HG02884 (cell line): Measurements from ENCODE around the gene SMIM36.
"Not testable (repeated sequence)": the region's sequence is repeated elsewhere in the genome, so short reads cannot be mapped to it uniquely, and the experiment has no call there.

ENCODE experiments used
- ATAC-seq: cut with Tn5 transposase; IDR thresholded peaks from one replicate; pipeline ENCODE4 v1.9.1; 2021; ENCODE audit warnings: mild to moderate bottlenecking, moderate library complexity; ENCODE audit not compliant: unreplicated experiment

SMIM36 gene

DNA sequence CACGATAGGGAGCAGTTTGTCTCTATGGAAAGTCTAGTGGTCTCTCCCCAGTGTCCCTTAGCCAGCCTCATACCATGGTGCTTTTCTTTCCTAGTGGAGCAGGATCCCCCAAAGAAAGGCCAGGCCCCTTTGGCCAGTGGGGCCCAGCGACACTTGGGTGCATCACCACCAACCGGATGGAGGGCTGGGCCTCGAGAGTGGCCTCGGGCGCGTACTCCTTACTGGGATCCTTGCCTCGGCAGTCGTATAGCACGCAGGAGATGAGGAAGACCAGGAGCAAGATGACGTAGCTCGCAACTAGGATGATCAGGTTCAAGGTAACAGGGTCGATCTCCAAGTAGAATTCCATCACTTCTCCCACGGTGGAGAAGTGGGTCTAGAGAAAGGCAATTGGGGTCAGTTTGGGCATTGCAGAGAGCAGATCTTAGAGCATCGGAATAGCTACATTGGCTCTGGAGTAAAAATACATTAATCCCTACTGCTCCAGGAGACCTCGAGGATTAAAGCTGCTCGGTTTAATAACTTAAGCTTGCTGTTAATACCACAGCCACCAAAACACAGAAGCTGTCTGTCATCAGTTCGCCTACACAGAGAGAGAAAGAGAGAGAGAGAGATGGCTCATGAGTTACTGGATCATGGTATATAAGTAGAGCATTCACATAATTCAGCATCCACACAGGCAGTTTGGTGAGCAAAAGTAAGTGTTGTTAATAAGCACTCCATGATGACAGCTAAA is at the start of gene SMIM36:
Gene SMIM36, minus strand, starts transcription at position 467 of the 736 bp plus-strand sequence.
- ATAC-seq, result no peak

DNA sequence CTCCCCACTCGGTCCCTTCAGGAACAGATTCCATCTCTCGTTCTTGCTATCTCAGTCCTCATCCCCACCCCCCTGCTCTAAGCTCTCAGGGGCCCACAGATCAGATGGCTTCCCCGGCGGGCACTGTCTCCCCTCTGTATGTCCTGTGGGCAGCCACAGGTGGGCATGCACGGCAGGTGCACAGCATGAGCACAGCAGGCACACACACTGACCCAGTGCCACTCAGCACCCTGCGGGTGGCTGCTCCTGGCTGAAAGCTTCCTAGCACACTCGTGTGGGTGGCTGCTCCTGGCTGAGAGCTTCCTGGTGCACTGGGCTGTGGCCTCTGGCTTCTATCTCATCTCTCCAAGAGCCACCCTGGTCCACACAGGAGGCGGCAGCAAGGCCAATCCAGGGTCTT is 44.5 kb upstream of the SMIM36 start:
- ATAC-seq, result no peak

DNA sequence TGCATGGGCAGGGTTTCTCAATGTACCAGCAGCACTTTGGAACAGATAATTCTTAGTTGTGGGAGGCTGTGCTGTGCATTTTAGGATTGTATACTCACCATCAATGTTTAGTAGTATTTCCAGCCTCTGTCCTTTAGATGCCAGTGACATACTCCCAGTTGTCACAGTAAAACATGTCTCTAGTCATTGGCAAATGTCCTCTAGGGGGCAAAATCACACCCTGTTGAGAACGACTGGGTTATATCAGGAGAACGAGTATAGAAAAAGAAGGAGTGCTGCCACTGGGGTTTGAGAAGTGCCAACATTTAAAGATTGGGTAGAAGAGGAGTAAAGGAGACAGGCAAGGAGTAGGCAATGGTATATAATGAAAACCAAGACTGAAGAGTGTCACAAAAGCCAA is 37.9 kb upstream of the SMIM36 start:
- no peak for ATAC-seq

DNA sequence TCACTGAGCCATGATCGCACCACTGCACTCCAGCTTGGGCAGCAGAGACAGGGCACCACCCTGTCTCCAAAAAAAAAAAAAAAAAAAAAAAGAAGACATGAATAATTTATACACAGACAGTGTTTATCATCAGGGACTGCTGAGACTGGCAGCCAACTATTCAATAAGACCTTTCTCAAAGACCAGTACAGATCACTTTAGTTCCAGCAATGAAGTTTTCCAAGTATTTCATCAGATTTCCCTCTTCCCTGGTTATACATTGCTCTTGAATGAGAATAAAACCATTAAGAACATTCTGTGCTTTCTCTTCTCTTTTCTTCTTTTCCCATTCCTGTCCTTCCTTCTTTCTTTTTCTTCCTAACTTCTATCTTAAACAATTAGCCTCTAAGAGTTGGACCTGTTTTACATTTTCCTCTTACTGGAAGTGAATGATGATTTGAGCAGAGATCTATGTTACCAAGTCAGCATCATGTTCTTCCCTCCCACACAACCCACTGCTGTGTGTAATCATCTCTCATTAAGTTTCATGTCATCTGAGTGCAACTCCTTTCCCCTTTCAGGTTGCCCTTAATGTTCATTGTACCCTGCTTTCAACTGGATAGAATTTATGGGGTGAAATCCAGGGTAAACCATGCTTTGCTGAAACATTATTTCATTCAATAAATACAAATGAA is 35.9 kb upstream of the SMIM36 start:
- ATAC-seq, result no peak

DNA sequence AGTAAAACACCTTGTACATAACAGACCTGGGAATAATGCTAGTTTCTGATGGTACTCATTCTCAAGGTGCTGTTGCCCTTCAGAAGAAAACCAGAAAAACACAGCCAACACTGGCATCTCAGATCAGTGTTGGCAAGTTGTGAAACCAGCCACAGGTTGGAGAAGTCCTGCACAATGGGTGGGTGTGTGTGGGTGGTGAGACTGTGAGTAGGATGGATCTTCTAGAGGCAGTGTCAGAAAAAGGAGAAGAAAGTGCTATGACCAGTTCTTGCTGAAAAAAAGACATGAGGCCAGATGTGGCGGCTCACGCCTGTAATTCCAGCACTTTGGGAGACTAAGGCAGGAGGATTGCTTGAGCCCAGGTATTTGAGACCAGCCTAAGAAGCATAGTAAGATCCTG is 35.2 kb upstream of the SMIM36 start:
- ATAC-seq, result no peak

DNA sequence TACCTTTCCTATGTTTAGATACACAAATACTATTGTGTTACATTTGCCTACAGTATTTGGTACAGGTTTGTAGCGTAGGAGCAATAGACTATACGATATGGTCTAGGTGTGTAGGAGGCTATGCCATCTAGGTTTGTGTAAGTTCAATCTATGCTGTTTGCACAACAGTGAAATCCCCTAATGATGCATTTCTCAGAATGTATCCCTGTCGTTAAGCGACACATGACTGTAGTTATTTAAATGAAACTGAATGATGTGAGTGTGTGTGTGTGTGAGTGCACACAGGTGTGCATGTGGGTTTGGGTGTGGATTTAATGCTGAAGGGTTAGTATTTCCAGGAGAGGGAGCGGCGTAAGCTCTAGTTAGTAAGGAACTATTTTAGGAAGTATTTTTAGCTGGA is 34.6 kb upstream of the SMIM36 start:
- ATAC-seq, result peak; percentile 43

DNA sequence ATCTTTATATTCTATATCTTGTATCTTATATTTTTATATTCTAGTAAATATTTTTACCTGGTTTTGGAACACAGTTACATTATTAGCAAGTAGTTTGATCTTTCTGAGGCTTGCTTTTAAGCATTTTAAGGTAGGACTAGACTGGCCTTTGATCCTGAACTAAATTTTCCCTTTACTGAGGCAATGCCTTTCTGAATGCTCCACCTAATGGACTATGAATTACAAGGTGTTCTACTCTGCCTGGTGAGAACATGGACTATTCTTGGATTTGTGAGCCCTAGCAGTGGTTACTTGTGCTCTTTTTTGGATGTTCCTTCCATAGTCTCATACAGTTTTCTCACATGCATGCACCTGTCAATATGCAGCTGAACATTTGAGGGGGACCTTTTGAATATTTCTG is 32.5 kb upstream of the SMIM36 start:
- no peak for ATAC-seq

DNA sequence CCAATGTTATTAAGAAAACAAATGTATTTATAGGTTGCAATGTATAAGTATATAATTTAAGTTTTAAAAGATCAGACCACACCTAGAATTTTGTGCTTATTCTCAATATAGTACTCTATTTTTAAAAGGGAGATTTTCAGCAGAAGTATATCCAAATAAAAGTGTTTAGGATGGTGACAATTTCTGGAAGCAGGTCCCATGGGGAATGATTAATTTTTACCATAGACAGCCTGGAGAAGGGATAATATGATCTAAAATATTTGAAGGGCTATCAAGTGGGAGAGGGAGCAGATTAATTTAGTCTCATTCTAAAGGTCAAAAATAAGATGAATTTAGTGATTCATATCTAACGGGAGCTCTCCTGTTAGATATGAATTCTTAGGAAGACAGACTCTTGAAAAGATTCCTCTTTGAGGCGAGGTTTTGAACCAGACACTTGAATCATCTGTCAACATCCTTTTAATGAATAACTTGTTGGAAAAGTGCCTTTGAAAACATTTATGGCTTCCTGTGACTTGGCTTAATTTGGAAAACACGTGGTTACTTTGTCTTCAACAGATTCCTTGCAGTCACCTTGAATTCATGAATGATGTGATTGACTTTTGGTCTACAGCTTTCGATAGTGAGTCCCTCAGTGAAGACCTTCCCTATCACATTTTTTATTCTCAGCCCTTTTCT is 29.3 kb upstream of the SMIM36 start:
- no peak for ATAC-seq

DNA sequence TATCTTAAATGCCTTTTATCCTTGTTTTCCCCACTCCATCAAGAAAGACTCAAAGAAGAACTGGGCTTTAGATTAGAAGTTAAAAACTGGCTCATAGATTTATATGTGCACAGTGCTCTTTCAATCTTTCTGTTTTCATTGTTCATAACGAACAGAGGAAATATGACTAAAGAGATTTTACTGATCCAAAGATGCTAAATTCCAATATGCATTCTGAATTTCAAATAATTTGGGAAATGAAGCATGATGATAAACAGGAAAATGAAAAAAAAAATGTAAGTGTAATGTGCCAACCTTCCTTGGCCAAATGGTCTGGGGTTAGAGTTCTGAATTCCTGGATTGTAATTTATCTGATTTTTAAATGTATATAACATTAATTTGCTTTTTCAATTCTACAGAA is 25.0 kb upstream of the SMIM36 start:
- ATAC-seq, result no peak

DNA sequence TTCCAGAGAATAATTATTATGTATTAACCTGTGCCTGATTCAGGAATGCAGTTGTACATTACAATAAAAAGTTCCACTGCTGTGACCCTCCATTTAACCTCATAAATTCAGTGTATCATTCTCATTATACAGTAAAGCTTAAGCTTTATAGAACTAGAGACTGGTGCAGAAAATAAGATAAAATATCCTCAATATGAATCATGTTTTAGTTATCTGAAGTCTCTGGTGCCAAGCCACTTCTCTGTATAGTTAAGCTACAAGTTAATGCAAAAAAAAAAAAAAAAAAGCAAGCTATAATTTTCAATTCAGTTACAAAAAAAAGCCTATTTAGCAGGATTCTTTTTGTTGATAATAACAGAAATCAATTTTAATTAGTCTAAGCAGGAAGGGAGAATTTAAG is 22.4 kb upstream of the SMIM36 start:
- no peak for ATAC-seq

DNA sequence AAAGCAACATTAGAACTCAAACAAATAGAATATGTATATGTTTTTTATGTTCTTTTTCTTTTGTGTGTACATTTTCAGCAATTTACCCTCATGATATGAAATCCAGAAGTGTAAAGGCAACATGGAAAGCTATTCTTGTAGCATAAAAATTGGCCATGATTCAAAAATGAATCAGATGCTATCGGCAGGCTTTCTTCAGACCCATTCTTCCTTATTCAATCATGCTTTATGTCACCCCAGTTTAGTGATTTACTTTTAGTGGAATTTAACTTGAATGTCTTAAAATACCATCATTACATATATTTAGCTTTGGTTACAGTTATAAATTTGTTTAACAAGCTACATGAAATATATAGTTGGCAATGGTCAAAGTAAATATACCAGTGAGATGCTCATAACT is 21.4 kb upstream of the SMIM36 start:
- no peak for ATAC-seq

DNA sequence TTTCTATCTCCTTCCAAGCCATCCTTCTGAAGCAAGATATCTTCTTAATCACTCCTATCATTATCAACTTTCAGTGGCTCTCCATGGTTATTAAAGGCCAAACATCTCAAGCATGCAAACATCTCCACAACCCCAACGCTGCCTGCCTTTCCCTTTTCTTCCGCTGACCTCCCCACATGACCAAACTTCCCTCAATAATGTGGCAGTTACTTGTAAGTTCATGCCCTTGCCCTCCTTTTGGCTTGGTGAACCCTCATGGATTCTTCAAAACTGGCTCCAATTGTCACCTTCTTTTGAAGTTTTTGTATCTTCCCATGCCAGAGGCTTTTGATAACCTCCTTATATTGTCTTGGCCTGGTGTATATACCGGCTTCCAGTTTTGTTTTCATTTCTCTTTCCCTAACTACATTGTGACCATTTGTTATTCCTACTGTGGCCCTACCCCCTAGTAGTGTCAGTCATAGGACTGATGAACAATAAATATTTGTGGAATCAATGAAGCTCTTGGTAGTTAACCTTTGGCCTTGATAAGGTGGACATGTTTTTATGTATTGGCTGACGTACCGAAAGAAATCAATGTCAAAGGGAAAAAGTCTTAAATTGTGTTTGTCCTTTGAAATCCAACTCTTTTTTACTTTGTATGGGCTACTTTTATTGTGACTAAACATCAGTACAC is 19.9 kb upstream of the SMIM36 start:
- no peak for ATAC-seq

DNA sequence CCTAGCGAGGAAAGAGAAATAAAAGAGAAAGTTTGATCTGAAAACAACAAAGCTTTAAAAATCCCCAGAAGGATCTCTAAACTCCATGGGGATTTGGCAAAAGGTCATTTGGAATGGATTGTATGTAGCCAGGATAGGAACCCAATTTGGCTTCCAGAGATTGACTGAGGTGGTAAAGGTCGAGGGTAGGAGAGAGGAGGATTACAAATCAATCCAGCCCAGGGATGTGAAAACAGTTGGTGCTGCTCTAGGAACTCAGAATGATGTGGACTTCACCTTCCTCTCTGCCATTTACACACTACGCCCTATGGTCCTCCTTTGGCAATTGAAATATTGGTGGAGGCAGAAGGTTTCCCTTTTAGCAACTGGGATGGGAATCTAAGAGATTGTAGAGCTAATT is 18.8 kb upstream of the SMIM36 start:
- no peak for ATAC-seq

DNA sequence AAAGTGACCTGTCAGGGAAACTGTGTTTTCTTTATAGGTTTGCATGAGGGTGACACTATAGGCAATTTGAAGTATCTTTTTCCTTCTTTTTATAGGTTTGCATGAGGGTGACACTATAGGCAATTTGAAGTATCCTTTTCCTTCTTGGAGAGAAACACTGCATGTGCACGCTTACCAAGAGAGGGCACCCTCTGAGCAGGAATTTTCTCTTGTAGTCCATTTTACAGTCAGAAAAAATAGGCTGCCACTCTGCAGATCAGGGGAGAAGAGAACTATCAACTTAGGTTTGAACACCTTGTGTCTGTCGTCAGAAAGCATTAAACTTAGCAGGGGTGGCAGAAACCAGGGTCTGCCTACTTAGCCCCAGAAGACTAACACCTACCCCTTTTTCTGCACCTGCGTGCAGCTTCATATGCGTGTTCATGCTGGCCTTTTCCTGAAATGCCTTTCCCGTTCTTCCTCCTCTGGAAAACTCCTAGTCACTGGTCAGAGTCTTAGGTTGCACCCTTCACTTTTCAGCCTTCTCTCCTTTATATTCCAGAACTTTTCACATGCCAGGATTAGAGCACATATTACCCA is 16.4 kb upstream of the SMIM36 start:
- no peak for ATAC-seq

DNA sequence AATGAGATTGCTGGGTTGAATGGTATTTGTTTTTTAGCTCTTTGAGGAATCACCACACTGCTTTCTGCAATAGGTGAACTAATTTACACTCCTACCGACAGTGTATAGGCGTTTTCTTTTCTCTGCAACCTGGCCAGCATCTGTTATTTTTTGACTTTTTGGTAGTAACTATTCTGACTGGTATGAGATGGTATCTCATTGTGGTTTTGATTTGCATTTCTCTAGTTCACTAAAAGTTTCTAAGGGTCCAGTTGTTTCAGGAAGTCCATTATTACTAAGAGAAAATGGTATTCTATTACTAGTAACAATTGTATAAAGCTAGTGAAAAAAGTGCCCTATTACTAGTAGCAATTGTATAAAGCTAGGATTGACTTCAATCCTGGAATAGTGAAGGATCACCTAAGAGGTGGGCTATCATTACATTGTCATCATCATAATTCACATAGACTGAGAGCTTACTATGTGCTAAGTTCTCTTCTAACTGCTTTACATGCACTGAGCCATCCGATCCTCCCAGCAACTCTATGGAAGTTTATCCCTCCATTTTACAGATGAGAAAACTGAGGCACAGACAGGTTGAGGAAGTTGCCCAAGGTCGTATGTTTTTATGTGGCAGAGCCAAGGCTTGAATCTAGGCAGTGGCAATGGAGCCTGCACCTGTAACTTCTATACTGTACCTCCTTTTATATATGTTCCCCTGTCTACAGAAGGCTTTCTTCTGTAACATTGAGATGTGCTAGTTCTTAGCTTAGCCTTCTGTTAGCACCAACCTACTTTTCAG is 13.4 kb upstream of the SMIM36 start:
- ATAC-seq, result peak; percentile 72

DNA sequence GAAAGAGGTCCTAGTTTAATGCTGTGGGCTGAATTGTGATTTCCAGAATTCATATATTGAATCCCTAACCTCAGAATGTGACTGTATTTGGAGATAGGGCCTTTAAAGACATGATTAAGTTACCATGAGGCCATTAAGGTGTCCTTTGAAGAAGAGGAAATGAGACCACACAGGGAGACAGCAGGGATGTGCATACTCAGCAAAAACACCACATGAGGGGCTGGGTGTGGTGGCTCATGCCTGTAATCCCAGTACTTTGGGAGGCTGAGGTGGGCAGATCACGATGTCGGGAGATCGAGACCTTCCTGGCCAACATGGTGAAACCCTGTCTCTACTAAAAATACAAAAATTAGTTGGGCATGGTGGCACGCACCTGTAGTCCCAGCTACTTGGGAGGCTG is 11.8 kb upstream of the SMIM36 start:
- ATAC-seq, result not testable (repeated sequence)

DNA sequence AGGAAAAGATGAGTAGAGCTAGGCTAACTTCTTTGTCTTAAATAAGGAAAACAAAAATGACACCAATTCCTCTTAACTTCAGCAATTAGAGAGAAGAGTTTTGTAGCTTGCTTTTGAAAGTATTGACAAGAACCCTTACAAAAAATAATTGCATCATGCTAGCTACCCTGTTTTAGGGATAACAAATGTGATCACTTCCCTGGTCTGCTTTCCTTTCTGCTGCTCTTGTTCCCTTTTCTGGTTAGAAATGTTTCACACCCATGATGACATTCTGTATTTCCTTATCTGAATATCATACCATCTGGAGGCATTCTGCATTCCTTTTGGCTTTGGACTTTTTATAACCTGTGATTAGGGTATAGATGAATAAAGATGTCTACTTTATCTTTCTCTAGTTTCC is 9.9 kb upstream of the SMIM36 start:
- no peak for ATAC-seq

DNA sequence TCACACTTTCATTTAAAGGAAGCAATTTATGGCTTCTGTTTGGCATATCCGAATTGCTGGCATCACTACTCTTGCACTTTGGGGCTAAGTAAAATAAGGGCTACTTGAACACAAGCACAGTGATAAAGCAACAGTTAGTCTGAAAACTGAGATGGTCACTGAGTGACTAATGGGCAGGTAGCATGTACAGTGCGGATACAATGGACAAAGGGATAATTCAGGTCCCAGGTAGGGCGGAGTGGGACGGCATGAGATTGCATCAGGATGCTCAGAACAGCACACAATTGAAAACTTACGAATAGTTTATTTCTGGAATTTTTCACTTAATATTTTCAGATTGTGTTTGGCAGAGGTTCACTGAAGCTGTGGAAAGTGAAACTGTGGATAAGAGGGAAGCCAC is 9.2 kb upstream of the SMIM36 start:
- ATAC-seq, result no peak

DNA sequence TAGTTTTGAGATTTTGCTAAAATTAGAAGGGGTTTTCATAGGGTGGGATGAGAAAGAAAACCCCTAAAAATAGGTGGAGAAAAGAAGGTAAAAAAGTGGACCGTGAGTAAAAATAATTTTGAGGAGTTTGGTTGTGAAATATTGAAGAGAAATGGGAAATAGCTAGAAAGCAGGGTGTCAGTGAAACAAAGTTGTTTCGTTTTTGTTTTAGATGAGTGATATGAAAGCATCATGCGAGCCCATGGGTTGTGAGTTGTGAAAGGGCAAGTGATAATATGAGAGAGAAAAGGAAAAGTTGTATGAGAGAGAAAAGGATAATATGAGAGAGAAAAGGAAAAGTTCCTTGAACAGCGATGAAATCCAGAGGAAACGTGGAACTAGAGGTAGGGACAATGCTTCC is 7.3 kb upstream of the SMIM36 start:
- no peak for ATAC-seq

DNA sequence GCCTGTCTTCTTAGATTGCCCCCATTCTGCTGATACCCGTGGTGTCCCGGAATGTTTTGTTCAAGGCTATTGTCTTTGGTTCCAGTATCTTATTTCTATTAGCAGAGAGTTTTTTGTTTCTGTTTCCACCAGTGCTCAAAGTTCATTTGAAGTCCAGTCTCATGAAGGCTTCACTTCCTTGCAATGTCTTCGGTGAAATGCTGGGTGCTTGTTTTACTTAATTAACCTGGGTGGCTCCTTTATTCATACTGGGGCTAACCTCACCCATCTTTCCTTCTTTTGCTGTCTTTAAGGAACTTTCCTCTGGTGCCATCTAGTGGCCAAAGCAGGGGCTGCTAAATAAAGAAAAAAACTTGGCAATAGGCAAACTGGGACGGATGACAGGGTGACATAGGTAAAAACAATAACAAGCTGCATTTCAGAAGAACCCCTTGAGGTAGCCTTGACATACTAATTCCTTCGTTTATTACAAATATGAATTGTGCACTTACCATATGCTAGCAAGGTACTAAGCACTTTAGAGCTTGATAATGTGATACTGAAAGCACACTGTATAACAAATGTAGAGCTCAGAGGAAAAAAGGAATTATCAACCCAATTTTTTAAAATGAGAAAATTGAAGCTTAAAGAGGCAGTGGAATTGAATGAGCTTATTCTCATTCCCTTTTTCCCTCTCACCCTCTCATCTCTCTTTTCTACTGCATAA is 2.8 kb upstream of the SMIM36 start:
- ATAC-seq, result no peak
